ACC112 (cell line): Measurements from ENCODE around the gene FAM151B.

Experiments used
- H2AFZ ChIP-seq: fragments of 200-600 bp; sonication (generic); one replicate; pipeline ENCODE4 v1.6.0; 2017; ENCODE audit warnings: antibody characterized with exemption, low read length; ENCODE audit not compliant: unreplicated experiment
- H3K27ac ChIP-seq: fragments of 200-600 bp; sonication (generic); 2 replicates; pipeline ENCODE4 v1.5.1; 2014; ENCODE audit warnings: low read depth, mild to moderate bottlenecking, antibody characterized with exemption, low read length, moderate library complexity
- H3K27me3 ChIP-seq: fragments of 200-600 bp; sonication (generic); 2 replicates; pipeline ENCODE4 v1.6.1; 2014; ENCODE audit warnings: mild to moderate bottlenecking, antibody characterized with exemption, low read length, moderate library complexity, mixed read lengths; ENCODE audit not compliant: insufficient read depth
- H3K36me3 ChIP-seq: fragments of 200-600 bp; sonication (generic); 2 replicates; pipeline ENCODE4 v1.6.1; 2016; ENCODE audit warnings: mild to moderate bottlenecking, antibody characterized with exemption, low read length, moderate library complexity, mixed read lengths; ENCODE audit not compliant: insufficient read depth
- H3K4me1 ChIP-seq: fragments of 200-600 bp; sonication (generic); one replicate; pipeline ENCODE4 v1.6.1; 2016; ENCODE audit warnings: low read length, mixed read lengths; ENCODE audit not compliant: insufficient read depth, unreplicated experiment, control insufficient read depth
- H3K4me3 ChIP-seq: fragments of 200-600 bp; sonication (generic); 2 replicates; pipeline ENCODE4 v1.5.1; 2014; ENCODE audit warnings: mild to moderate bottlenecking, low read depth, low read length
- H3K79me2 ChIP-seq: fragments of 200-600 bp; sonication (generic); one replicate; pipeline ENCODE4 v1.6.0; 2016; ENCODE audit warnings: low read length; ENCODE audit not compliant: control insufficient read depth, unreplicated experiment, insufficient read depth

Gene FAM151B

DNA sequence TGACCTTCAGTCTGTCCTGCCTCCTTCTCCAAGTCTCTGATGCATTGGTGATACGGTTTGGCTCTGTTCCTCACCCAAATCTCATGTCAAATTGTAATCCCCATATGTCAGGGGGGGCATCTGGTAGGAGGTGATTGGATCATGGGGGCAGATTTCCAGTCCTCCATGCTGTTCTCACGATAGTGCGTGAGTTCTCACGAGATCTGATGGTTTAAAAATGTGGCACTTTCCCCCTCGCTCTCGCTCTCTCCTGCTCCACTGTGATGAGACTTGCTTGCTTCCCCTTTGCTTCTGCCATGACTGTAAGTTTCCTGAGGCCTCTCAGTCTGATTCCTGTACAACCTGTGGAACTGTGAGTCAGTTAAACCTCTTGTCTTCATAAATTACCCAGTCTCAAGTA, 96.9 kb downstream of the FAM151B start:
- Histone ChIP-seq H3K79me2 (no peaks in the 10 kb centered on the region), H2AFZ (no peak overlapping the region), H3K27me3 (no peaks in the 10 kb centered on the region)

DNA sequence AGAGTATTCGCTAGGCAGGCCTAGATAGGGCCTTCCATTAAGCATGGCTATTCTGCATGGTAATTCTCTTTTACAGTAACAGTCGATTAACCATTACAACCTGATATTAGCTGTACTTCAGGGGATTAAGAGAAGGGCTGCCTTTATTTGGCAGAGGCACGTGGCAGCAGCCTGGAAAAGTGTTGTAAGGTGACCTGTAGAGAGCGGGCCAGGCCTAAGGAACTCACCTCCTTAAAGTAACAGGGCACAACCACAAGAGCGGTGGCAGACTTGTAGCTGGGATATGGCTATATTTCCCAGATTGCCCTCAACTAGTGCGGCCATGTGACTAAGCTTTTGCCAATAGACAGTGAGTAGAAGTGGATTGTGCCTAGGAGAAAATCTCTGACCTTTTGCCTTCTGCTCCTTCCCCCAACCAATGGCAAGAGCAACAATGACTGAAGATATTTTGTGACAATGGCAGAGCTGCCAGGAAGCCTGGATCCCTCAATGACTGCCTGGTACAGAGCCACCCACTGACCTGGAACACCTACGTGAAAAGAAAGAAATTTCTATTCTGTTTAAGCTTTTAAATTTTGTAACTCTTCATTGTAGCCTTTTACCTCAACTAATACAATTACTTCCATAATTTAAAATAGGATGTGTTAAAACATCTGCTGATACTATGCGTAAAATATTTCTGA, 101.1 kb downstream of the FAM151B start:
- no peaks in the 10 kb centered on the region for H3K27me3 ChIP-seq
- no peaks in the 10 kb centered on the region for H3K79me2 ChIP-seq
- no peak overlapping the region for H3K4me3 ChIP-seq
- H2AFZ ChIP-seq, result no peak overlapping the region
- peaks cover 8% of the 10 kb centered on the region for H3K4me1 ChIP-seq
- no peaks in the 10 kb centered on the region for H3K36me3 ChIP-seq
- H3K27ac ChIP-seq, result no peak overlapping the region

More for the DNA sequence above, 96.9 kb downstream of the FAM151B start:
- no peak overlapping the region for H3K4me3 ChIP-seq
- H3K4me1 ChIP-seq, result no peaks in the 10 kb centered on the region
- no peaks in the 10 kb centered on the region for H3K36me3 ChIP-seq
- no peak overlapping the region for H3K27ac ChIP-seq

DNA sequence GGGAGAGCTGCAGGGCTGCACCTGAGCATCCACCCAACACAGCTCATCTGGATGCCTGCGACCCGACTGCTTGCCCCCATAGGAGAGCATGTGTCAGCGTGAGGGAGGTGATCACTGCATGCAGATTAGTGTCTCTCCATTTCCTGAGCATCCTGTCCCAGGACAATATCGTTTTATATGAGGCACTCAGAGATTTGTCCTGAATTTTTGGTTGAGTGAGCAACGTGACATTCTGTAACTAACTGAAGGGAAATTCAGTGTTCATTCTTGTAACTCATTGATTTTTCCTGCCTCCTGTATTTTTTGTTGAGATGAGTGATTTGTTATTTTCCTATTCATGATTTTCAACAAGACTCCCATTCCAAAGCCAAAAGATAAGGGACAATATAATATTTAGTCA, 102.9 kb downstream of the FAM151B start:
- no peaks in the 10 kb centered on the region for H3K36me3 ChIP-seq
- no peak overlapping the region for H3K4me3 ChIP-seq
- peaks cover 8% of the 10 kb centered on the region for H3K4me1 ChIP-seq
- H3K27me3 ChIP-seq, result no peaks in the 10 kb centered on the region
- H3K79me2 ChIP-seq, result no peaks in the 10 kb centered on the region
- no peak overlapping the region for H2AFZ ChIP-seq
- no peak overlapping the region for H3K27ac ChIP-seq

DNA sequence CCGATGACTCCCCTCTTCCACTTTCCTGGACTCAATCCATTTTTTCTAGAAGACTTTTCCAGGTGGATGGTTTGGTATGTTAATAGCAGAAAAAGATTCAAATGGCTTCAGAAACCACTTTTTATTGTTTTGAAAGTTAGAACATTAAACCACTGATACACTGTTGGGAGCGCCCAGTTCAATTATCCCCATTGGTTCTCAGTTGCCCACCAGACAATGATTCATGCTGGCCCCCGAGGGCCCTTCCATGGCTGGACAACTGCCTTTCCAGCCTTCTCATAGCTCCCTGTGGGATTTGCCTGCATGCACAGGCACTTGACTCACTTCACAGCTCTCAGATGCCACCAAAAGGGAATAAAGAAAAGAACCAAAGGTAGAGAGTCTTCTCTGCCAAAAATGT, 103.5 kb downstream of the FAM151B start:
- Histone ChIP-seq H3K36me3 (no peaks in the 10 kb centered on the region), H3K27ac (no peak overlapping the region), H2AFZ (no peak overlapping the region), H3K4me3 (no peak overlapping the region), H3K4me1 (peaks cover 8% of the 10 kb centered on the region), H3K79me2 (no peaks in the 10 kb centered on the region), H3K27me3 (no peaks in the 10 kb centered on the region)

DNA sequence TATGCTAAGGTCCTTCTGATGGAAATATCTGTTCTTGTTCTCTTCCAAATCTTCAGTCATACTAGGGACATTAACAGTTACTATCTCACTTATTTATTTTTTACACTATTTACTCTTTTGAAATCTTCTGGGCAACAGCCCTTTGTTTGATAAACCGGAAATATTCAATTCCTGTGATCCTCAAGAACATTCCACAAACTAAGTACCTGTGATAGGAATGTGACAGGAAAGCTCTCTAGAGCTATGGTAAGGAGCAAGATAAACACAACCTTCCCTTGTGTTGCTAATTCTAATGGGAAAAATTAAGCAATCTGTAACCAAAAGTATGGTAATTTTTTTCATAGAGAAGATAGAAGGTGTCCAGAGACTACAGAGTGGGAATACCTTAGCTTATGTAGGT, 104.2 kb downstream of the FAM151B start:
- no peak overlapping the region for H3K27ac ChIP-seq
- no peaks in the 10 kb centered on the region for H3K79me2 ChIP-seq
- H3K36me3 ChIP-seq, result no peaks in the 10 kb centered on the region
- no peak overlapping the region for H3K4me3 ChIP-seq
- no peak overlapping the region for H2AFZ ChIP-seq
- peaks cover 8% of the 10 kb centered on the region for H3K4me1 ChIP-seq
- no peaks in the 10 kb centered on the region for H3K27me3 ChIP-seq
